ENCODE results near the gene ENOX2.

Gene ENOX2

GRCh38 chrX:130615941-130616340 lies 287.1 kb downstream of the ENOX2 start:
- no peak for ATAC-seq

GRCh38 chrX:130607431-130607830 lies 295.6 kb downstream of the ENOX2 start:
- ATAC-seq, result no peak

GRCh38 chrX:130606425-130606824 lies 296.6 kb downstream of the ENOX2 start:
- ATAC-seq, result no peak

GRCh38 chrX:130604882-130605281 lies 298.1 kb downstream of the ENOX2 start:
- no peak for ATAC-seq

DNA sequence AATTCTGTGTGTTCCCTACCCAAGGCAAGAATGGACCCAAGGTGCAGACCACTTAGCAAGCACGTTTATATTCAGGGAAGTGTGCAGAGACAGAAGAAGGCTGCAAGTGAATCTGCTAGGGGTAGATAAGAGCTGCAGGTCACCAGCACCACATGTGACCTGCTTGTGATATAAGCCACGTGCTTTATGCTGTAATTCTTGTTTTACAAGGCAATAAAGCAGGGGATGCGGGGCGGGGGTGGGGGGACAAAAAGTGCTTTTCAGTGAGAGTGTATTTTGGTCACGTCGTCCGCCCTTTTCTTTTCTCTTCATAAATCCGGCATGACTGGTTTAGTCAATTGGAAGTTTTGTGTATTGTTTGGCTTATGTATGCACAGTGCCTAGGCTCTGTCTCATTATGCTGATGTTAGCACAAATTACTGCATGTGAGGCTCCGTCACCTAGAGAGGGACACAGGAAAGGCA lies 308.5 kb downstream of the ENOX2 start:
- ATAC-seq, result no peak

DNA sequence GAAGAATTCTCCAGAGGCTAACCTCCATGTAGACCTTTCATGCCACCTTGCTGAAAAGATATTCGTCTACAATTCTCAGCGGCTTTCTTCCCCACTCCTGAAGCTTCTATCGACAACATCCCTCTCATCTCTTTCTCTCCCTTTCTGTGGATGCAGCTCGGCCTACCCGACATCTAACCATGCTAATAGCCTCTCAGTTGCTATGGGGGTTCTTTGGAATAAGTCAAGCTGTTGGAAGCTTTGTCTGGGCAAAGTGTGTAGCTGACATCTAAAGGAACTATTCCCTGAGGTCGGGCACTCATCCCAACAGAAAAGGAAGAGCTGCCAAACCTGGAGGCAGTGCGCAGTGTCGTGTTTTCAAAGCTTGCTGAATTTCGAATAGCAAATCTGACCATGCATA lies 309.1 kb downstream of the ENOX2 start:
- ATAC-seq, result no peak

- ATAC-seq, result no peak
These were observed 310.8 kb downstream of the ENOX2 start for GRCh38 chrX:130592204-130592603.

DNA sequence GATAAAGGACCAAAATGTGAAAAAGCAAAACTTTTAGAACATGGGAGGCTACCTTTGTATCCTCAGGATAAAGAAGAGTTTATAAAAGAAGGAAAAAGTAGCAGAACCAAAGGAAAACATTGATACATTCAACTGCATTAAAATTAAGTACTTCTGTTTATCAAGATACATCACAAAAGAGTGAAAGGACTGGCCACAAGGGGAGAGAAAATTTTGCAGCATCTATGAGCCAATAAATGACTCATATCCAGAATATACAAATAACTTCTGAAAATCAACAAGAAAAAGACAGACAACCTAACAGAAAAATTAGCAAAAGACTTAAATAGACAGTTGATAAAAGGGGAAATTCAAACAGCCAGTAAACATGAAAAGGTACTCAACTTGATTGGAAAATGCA lies 324.1 kb downstream of the ENOX2 start:
- ATAC-seq, result no peak

- ATAC-seq, result no peak
These were observed 325.6 kb downstream of the ENOX2 start for GRCh38 chrX:130577431-130577830.

- ATAC-seq, result no peak
These were observed 327.1 kb downstream of the ENOX2 start for GRCh38 chrX:130575831-130576389.

All from activated CD4-positive, CD25-positive, alpha-beta regulatory T cell treated with anti-CD3 and anti-CD28 coated beads, Interleukin-2, amount 50 U/mL, for 24 hours (primary cell).